Stomach (tissue), 9 donors: Measurements from ENCODE around the gene ITGB2. TPM values are rescaled to one million over a fixed set of nuclear protein-coding genes. Genes with fewer than 3 reads are reported as not detected.

Experiments
- DNase-seq, 2 donors: peaks; one replicate each; pipeline versions ENCODE4 v3.0.0 to v3.0.0-alpha.2; 2013 to 2019
- H3K27ac ChIP-seq, 5 donors: fragments of 200-600 bp in 4 of 5; sonication (generic) in 4 of 5; one replicate each; pipeline ENCODE4 v1.5.1; 2013 to 2019; ENCODE audit warnings: mild to moderate bottlenecking in 1 of 5, moderate library complexity in 1 of 5
- H3K27me3 ChIP-seq, 3 donors: fragments of 200-600 bp; sonication (generic); one replicate each; pipeline ENCODE4 v1.5.1; 2017 to 2019; ENCODE audit warnings: mixed run types in 1 of 3
- H3K36me3 ChIP-seq, 4 donors: fragments of 200-600 bp; sonication (generic); 1 replicate in 3 of 4; 2 replicates in 1 of 4; pipeline ENCODE4 v1.5.1; 2016 to 2019
- H3K4me1 ChIP-seq, 4 donors: fragments of 200-600 bp; sonication (generic); one replicate each; pipeline ENCODE4 v1.5.1; 2016 to 2019
- H3K4me3 ChIP-seq, 4 donors: fragments of 200-600 bp; sonication (generic) in 3 of 4; one replicate each; pipeline ENCODE4 v1.5.1; 2016 to 2019; ENCODE audit warnings: mild to moderate bottlenecking in 1 of 4
- H3K9me3 ChIP-seq, 4 donors: fragments of 200-600 bp; sonication (generic); one replicate each; pipeline ENCODE4 v1.5.1; 2016 to 2019
- EP300 ChIP-seq: sonication (generic); formaldehyde crosslinking; IDR thresholded peaks from one replicate; pipeline ENCODE4 v1.6.1; 2017; ENCODE audit warnings: antibody characterized with exemption
- POLR2A ChIP-seq, 4 donors: fragments of 450-650 bp; IDR thresholded peaks; one replicate each; pipeline ENCODE4 v1.6.1; 2016; ENCODE audit warnings: antibody characterized with exemption in 4 of 4, control low read depth in 2 of 4, mild to moderate bottlenecking in 1 of 4, moderate library complexity in 1 of 4
- POLR2AphosphoS5 ChIP-seq, 3 donors: sonication (generic); formaldehyde crosslinking; IDR thresholded peaks; one replicate each; pipeline ENCODE4 v1.6.1; 2016; ENCODE audit warnings: antibody characterized with exemption in 3 of 3
- WGBS, 5 donors: extraction: QIAGEN DNeasy Blood & Tissue Kit in 3 of 5; methylation state at CpG; one replicate each; pipeline versions ENCODE4 v1.1.5 to v1.1.7; 2013 to 2018; 5-methylcytosine and 5-hydroxymethylcytosine counted together
- intact Hi-C: fragments of 100-400 bp; cut with DNase I; formaldehyde crosslinking; loops from one replicate; pipeline ENCODE4 v1.15.1; 2023; ENCODE audit warnings: low total_unique reads
- polyA plus RNA-seq, 3 donors: library from polyadenylated mRNA; stranded (reverse); fragments of 200-250 nt; gene quantifications; one replicate each; pipeline ENCODE4 v1.2.3, GENCODE V29; 2013
- total RNA-seq, 5 donors: library from RNA; depleted of rRNA; stranded (reverse); fragments of >200 nt; gene quantifications; one replicate each; pipeline versions ENCODE4 v1.1.0 to v1.2.3, GENCODE V29; 2014 to 2016
- TF ChIP-seq, protein P1 (sequence below), 7 experiments: fragments of 450-650 bp in 4 of 7; fragments of 200-600 bp in 3 of 7; sonication (generic) in 3 of 7; IDR thresholded peaks; one replicate each; pipeline ENCODE4 v1.5.1; 2016 to 2019; ENCODE audit warnings: antibody characterized with exemption in 7 of 7, control low read depth in 2 of 7, mild to moderate bottlenecking in 1 of 7
- donor health status: healthy with polysubstance abuse.
- donor health status: Bipolar disorder and iron deficiency.
- donor health status: healthy.

Gene ITGB2
- total and polyA plus RNA-seq, 8 donors, result 3.5 to 72.2 (median 15.1) TPM

DNA sequence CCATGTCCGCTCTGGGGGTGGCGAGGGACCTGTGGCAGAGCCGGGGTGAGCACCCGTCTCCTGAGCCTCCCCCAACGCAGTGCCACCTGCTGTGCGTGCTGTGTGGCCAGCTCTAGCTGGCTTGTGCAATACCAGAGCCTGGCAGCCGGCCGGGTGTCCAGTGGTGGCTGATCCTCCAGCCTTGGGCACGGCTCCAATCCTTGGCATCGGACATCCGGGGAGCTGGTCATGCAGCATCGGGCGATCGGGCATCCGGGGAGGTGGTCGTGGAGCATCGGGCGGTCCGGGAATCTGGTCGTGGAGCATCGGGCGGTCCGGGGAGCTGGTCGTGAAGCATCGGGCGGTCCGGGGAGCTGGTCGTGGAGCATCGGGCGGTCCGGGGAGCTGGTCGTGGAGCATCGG, 27.2 kb upstream of the ITGB2 start:
- H3K27ac ChIP-seq, result no peak overlapping the region
- intact Hi-C loops, result loop anchor here (5.0 kb wide), 1 partner anchor 189 kb away; no protein-coding TSS in a partner anchor
- WGBS, 5 donors, result 89 to 95% (median 91%) methylated on average over 24 to 33 of the region's 33 CpGs
- H3K9me3 ChIP-seq, result no peaks in the 10 kb centered on the region
- no peak for DNase-seq
- H3K36me3 ChIP-seq, result peaks cover 7 to 74% (median 63%) of the 10 kb centered on the region in 4 donors
- H3K4me3 ChIP-seq, result no peak overlapping the region
- TF ChIP-seq, protein P1, sequence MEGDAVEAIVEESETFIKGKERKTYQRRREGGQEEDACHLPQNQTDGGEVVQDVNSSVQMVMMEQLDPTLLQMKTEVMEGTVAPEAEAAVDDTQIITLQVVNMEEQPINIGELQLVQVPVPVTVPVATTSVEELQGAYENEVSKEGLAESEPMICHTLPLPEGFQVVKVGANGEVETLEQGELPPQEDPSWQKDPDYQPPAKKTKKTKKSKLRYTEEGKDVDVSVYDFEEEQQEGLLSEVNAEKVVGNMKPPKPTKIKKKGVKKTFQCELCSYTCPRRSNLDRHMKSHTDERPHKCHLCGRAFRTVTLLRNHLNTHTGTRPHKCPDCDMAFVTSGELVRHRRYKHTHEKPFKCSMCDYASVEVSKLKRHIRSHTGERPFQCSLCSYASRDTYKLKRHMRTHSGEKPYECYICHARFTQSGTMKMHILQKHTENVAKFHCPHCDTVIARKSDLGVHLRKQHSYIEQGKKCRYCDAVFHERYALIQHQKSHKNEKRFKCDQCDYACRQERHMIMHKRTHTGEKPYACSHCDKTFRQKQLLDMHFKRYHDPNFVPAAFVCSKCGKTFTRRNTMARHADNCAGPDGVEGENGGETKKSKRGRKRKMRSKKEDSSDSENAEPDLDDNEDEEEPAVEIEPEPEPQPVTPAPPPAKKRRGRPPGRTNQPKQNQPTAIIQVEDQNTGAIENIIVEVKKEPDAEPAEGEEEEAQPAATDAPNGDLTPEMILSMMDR (IDR thresholded peaks at IDR 0.05), result no peak
- TF ChIP-seq EP300, result no peak
- TF ChIP-seq POLR2A (IDR thresholded peaks at IDR 0.05), result no peak
- no peak for TF ChIP-seq POLR2AphosphoS5 (IDR thresholded peaks at IDR 0.05)
- peaks cover 3 to 30% (median 21%) of the 10 kb centered on the region in 4 donors for H3K4me1 ChIP-seq
- H3K27me3 ChIP-seq, result no peaks in the 10 kb centered on the region

DNA sequence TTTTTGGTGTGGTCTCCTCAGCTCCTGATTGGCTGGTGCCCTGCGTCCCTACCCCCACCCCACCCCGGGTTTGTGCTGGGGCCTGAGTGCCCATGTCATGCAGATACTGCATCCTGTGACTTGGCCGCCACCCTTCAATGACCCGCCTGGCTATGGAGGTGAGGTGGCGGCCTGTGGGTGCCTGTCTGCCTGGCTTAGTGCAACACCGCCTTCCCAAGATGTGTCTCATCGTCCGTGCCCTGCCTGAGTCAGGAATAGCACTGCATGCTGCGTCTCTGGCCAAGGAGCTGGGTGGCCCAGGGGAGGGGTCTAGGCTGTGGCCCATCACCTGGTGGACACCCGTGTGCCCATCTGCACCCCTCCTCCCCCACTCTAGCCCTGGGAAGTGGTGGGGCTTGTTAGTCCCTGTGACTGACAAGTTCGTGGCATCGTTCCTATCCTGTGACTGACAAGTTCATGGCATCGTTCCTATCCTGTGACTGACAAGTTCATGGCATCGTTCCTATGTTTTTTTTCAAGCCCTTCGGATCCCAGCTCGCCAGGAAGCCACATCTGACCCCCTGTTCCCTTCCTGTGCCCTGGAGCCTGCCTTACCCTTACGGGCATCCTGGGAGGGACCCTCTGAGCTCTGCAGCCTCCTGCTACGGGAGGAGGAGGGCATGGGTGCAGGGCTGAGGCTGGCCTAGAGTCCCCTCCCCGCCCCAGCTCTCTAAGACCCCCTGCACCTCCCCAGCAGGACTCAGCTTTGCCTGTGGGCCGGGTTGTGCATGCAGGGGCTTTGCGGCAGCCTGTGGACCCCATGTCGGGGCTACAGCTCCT, 26.6 kb upstream of the ITGB2 start:
- 74 to 80% (median 78%) methylated on average over 21 to 22 of the region's 22 CpGs for WGBS, 5 donors

DNA sequence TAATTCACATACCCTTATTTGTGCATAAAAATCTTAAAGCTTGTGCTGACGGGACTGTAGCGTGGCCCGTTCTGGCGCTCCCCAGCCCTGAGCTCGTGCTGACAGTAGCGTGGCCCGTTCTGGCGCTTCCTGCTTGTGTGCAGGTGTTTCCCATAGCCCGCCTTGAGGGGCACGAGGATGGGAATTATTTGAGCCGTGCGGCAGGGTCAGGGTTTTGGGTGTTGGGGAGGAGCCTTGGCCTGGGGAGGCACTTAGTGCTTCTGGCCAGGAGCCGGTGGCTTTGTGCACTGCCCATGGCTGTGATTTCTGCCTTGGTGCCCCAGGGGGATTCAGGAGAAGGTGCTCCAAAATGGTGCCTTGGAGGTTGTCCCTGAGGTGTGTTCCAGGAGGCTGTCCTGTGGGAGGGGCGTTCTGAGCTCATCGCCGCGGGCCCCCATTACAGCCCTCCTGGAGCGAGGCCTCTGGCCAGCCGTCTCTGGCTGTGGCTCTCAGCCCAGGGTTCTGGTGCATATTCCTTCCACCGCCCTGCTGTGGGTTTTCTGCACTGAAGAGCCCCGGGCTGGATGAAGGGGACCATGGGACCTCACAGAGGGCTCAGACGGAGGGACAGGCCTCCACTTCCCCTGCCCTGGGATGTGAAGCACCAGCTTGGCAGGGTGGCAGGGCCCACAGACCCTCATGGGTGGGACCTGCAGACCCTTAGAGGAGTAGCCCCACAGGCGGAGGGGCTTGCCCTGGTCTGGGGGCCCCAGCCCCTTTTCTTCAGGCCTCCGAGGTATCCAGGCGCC, 25.7 kb upstream of the ITGB2 start:
- TF ChIP-seq, protein P1 (IDR thresholded peaks at IDR 0.05), result no peak
- TF ChIP-seq EP300 (no peak), POLR2A (IDR thresholded peaks at IDR 0.05) (no peak)
- Histone ChIP-seq H3K36me3 (peaks cover 7 to 65% (median 56%) of the 10 kb centered on the region in 4 donors), H3K9me3 (no peaks in the 10 kb centered on the region), H3K27ac (no peak overlapping the region), H3K4me3 (no peak overlapping the region), H3K27me3 (no peaks in the 10 kb centered on the region), H3K4me1 (peaks cover 14 to 36% (median 27%) of the 10 kb centered on the region in 4 donors)
- intact Hi-C loops, result loop anchor here (5.0 kb wide), 1 partner anchor 191 kb away; no protein-coding TSS in a partner anchor
- 85 to 91% (median 89%) methylated on average over 18 to 25 of the region's 25 CpGs for WGBS, 5 donors
- no peak for DNase-seq

More for the DNA sequence above, 26.6 kb upstream of the ITGB2 start:
- no peaks in the 10 kb centered on the region for H3K27me3 ChIP-seq
- H3K27ac ChIP-seq, result no peak overlapping the region
- DNase-seq, result no peak
- TF ChIP-seq EP300 (no peak), POLR2A (IDR thresholded peaks at IDR 0.05) (no peak), POLR2AphosphoS5 (IDR thresholded peaks at IDR 0.05) (no peak)
- TF ChIP-seq, protein P1 (IDR thresholded peaks at IDR 0.05), result no peak
- intact Hi-C loops, result loop anchor here (5.0 kb wide), 1 partner anchor 190 kb away; no protein-coding TSS in a partner anchor
- peaks cover 8 to 30% (median 20%) of the 10 kb centered on the region in 4 donors for H3K4me1 ChIP-seq
- peaks cover 7 to 70% (median 61%) of the 10 kb centered on the region in 4 donors for H3K36me3 ChIP-seq
- H3K4me3 ChIP-seq, result no peak overlapping the region
- no peaks in the 10 kb centered on the region for H3K9me3 ChIP-seq

DNA sequence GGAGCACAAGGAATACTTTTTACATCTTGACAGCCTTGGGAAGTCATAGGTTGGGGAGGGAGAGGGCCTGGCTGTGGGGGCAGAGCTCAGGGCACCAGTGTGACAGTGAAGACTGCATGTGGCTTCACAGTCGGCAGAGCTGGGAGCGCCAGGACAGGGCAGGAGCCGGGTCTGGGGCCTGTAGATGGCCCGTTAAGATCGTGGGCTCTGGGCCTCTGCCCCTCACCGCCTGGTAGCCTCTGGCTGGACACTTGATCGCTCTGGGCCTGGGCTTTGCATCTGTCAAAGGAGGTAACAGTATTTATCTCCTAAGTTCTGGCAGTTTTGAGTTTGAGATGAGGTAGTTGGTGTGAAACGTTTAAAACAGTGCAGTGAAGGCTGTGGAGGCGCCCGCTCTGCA, 23.9 kb upstream of the ITGB2 start:
- Histone ChIP-seq H3K27ac (no peak overlapping the region), H3K4me1 (peaks cover 22 to 38% (median 30%) of the 10 kb centered on the region in 4 donors), H3K36me3 (peaks cover 7 to 60% (median 49%) of the 10 kb centered on the region in 4 donors), H3K27me3 (no peaks in the 10 kb centered on the region), H3K4me3 (no peak overlapping the region), H3K9me3 (no peaks in the 10 kb centered on the region)
- 92 to 95% (median 94%) methylated on average over 10 of the region's 10 CpGs for WGBS, 5 donors
- no peak for DNase-seq
- intact Hi-C loops, result no loop called here
- TF ChIP-seq EP300 (no peak), POLR2AphosphoS5 (IDR thresholded peaks at IDR 0.05) (no peak), POLR2A (IDR thresholded peaks at IDR 0.05) (no peak)
- TF ChIP-seq, protein P1 (IDR thresholded peaks at IDR 0.05), result no peak
